ENCODE results near the gene BCO2. TPM values are rescaled to one million over a fixed set of nuclear protein-coding genes. Genes with fewer than 3 reads are reported as not detected.

Gene BCO2
- total RNA-seq, 2 donors from 2014 or later, result 1.4 to 4.5 TPM

GRCh38 chr11:112228706-112229105 lies 53.4 kb downstream of the BCO2 start:
- no peak overlapping the region for H3K4me3 Mint-ChIP-seq
- no peak overlapping the region for H3K27ac Mint-ChIP-seq
- H3K27me3 Mint-ChIP-seq, result no peaks in the 10 kb centered on the region
- ATAC-seq (no peak), DNase-seq (ENCODE audit: low spot score) (no peak)
- no peaks in the 10 kb centered on the region for H3K9me3 Mint-ChIP-seq
- peaks cover 18% of the 10 kb centered on the region for H3K36me3 Mint-ChIP-seq
- H3K4me1 Mint-ChIP-seq (ENCODE audit: low read depth in 2 of 2), result peaks cover 15 to 31% of the 10 kb centered on the region in 2 donors

GRCh38 chr11:112229159-112229558 lies 53.8 kb downstream of the BCO2 start:
- no peak overlapping the region for H3K27ac Mint-ChIP-seq
- H3K4me1 Mint-ChIP-seq (ENCODE audit: low read depth in 2 of 2), result peaks cover 15 to 31% of the 10 kb centered on the region in 2 donors
- H3K36me3 Mint-ChIP-seq, result peaks cover 18% of the 10 kb centered on the region
- DNase-seq (ENCODE audit: low spot score) (no peak), ATAC-seq (no peak)
- H3K9me3 Mint-ChIP-seq, result no peaks in the 10 kb centered on the region
- no peaks in the 10 kb centered on the region for H3K27me3 Mint-ChIP-seq
- no peak overlapping the region for H3K4me3 Mint-ChIP-seq

DNA sequence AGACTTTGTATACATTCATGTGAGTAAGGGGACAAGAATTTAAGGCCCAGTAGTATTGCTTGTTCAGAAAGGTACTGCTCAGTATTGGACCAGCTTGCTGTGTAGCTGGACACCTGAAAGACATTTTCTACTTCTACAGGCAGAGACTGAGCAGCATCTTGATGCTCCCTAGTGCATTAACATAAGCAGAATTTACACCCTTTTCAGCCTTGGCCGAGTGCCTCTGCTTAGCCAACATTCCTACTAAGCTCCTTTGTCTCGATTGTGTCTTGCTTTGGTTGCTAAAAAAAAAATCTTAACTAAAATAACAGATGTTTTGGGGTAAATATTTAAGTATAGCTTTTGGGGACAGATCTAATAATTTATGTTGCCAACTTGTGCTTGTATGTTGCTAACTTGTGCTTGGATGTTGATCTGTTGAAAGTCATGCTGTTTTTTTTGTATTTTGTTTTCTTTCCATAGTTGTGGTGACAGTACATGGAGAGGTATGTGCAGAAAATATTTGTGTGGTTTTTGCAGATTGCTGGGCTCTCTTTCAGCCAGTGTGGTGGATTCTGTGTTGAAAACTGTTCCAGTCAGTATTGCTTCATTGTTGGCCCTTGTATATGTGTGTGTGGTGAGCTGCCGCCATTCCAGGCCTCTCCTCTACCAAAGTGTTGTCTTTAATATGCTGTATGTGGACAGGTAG lies 54.6 kb downstream of the BCO2 start:
- ATAC-seq (no peak), DNase-seq (ENCODE audit: low spot score) (no peak)
- Mint-ChIP-seq H3K36me3 (peaks cover 18% of the 10 kb centered on the region), H3K27me3 (no peaks in the 10 kb centered on the region), H3K27ac (no peak overlapping the region), H3K4me1 (ENCODE audit: low read depth in 2 of 2) (peaks cover 15 to 25% of the 10 kb centered on the region in 2 donors), H3K4me3 (no peak overlapping the region), H3K9me3 (no peaks in the 10 kb centered on the region)

DNA sequence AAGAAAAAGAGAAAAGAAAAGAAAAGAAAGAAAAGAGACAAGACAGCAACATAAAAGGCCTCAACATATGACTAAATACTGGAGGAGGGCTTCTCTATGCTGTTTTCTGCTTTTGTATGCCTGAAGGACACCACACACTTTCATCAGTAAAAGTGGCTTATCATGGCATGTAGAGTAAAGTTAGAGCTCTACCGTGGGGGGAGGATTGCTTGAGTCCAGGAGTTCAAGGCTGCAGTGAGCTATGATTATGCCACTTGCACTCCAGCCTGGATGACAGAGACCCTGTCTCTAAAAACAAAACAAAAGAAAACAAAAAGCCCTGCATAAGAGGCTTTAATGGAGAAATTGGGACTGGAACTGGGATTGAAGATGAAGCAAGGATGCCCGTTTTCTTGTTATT lies 56.6 kb downstream of the BCO2 start:
- Mint-ChIP-seq H3K4me1 (ENCODE audit: low read depth in 2 of 2) (peaks cover 15 to 19% of the 10 kb centered on the region in 2 donors), H3K9me3 (no peaks in the 10 kb centered on the region), H3K36me3 (peaks cover 34% of the 10 kb centered on the region), H3K4me3 (no peak overlapping the region), H3K27me3 (no peaks in the 10 kb centered on the region), H3K27ac (no peak overlapping the region)
- no peak for ATAC-seq
- DNase-seq (ENCODE audit: low spot score), result no peak

GRCh38 chr11:112235750-112236390 lies 60.6 kb downstream of the BCO2 start:
- Mint-ChIP-seq H3K9me3 (no peaks in the 10 kb centered on the region), H3K27me3 (no peaks in the 10 kb centered on the region)

DNA sequence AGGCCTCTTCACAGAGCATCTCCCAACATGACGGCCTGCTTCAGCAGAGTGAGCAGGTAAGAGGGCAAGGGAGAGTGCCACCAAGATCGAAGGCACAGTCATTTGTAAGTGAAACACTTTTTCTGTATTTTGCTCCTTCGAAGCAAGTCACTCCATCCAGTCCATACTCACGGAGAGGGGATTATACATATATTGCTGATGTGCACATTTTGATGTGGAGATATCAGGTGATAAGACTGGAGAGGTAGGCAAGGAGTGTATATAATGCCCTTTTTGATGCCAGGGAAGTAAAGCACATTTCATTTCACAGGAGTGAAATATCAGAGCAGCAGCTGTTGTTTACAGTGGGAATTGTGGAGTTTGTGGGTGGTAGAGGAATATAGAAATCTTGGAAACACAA lies 62.1 kb downstream of the BCO2 start:
- Mint-ChIP-seq H3K27ac (no peak overlapping the region), H3K36me3 (peaks cover 30% of the 10 kb centered on the region), H3K4me1 (ENCODE audit: low read depth in 2 of 2) (no peaks in the 10 kb centered on the region), H3K27me3 (no peaks in the 10 kb centered on the region), H3K4me3 (no peak overlapping the region), H3K9me3 (no peaks in the 10 kb centered on the region)
- ATAC-seq, result no peak
- DNase-seq (ENCODE audit: low spot score), result no peak

More at GRCh38 chr11:112235750-112236390, 60.6 kb downstream of the BCO2 start:
- peaks cover 0 to 3% of the 10 kb centered on the region in 2 donors for H3K4me1 Mint-ChIP-seq (ENCODE audit: low read depth in 2 of 2)
- DNase-seq (ENCODE audit: low spot score), result no peak
- peaks cover 29% of the 10 kb centered on the region for H3K36me3 Mint-ChIP-seq
- ATAC-seq, result no peak
- H3K4me3 Mint-ChIP-seq, result no peak overlapping the region
- H3K27ac Mint-ChIP-seq, result no peak overlapping the region

DNA sequence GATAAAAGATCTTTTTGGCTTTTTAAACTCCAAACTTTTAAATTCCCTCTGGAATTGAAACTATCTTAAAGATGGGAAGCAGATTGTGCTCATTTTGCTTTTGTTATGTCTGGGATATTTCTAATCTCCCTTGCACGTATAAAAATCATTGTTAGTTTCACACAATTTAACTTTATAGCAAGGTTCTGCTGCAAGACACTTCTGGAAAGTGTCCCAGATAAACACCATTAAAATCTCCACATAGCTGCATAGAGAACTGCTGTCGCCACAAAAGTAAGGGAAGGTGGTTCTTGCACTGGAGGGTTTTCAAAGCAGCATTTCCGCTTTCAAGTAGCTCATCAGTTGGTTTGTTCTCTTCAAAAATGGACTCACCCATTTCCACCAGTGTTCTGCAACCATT lies 62.7 kb downstream of the BCO2 start:
- ATAC-seq (no peak), DNase-seq (ENCODE audit: low spot score) (no peak)
- H3K4me1 Mint-ChIP-seq (ENCODE audit: low read depth in 2 of 2), result no peaks in the 10 kb centered on the region
- H3K9me3 Mint-ChIP-seq, result no peaks in the 10 kb centered on the region
- no peak overlapping the region for H3K27ac Mint-ChIP-seq
- no peak overlapping the region for H3K4me3 Mint-ChIP-seq
- H3K27me3 Mint-ChIP-seq, result no peaks in the 10 kb centered on the region
- H3K36me3 Mint-ChIP-seq, result peaks cover 36% of the 10 kb centered on the region

DNA sequence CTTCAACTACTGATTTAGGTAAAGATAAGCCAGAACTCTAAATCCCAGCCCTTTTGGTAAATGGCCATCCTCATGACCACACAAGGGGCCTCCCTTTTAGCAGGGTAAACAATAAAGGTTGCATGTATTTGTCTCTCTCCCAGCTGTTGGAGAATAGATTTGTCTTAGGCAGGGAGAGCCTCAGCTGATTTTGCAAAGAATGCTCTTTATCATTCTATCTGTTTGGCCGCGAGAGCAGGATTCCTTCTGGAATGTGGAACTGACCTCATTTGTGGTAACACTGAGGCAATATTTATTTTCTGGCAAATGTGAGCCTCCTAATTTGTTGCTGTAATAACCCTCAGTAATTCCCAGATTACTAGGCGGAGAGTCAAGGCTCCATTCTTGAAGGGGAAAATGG lies 66.2 kb downstream of the BCO2 start:
- peaks cover 35% of the 10 kb centered on the region for H3K36me3 Mint-ChIP-seq
- no peaks in the 10 kb centered on the region for H3K4me1 Mint-ChIP-seq (ENCODE audit: low read depth in 2 of 2)
- no peak overlapping the region for H3K27ac Mint-ChIP-seq

GRCh38 chr11:112247201-112247600 lies 71.9 kb downstream of the BCO2 start:
- no peak for ATAC-seq
- H3K4me3 Mint-ChIP-seq, result no peak overlapping the region
- DNase-seq (ENCODE audit: low spot score), result no peak
- no peaks in the 10 kb centered on the region for H3K27me3 Mint-ChIP-seq
- no peak overlapping the region for H3K27ac Mint-ChIP-seq
- H3K9me3 Mint-ChIP-seq, result no peaks in the 10 kb centered on the region
- peaks cover 17% of the 10 kb centered on the region for H3K36me3 Mint-ChIP-seq
- no peaks in the 10 kb centered on the region for H3K4me1 Mint-ChIP-seq (ENCODE audit: low read depth in 2 of 2)

More for the DNA sequence above, 66.2 kb downstream of the BCO2 start:
- DNase-seq (ENCODE audit: low spot score) (no peak), ATAC-seq (no peak)
- H3K27me3 Mint-ChIP-seq, result no peaks in the 10 kb centered on the region
- H3K9me3 Mint-ChIP-seq, result no peaks in the 10 kb centered on the region
- H3K4me3 Mint-ChIP-seq, result no peak overlapping the region

DNA sequence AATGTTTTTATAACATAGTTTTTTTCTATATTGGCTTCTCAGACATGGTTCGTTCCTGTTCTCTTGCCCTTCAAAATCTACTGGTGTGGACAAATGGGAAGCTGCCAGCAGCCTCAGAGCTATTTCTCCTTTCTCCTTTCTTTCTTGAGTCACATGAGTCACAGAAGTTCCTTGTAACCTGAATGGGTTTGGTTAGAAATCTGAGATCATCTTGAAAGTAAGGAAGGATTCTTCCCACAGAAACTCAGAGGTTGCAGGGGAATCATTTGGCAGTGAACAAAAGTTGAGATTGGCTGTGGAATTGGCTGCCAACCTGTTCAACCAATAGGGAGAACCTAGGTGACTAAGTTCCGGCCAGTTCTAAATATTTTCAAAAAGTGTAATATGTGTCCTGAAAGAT lies 72.9 kb downstream of the BCO2 start:
- no peak for ATAC-seq
- no peak overlapping the region for H3K27ac Mint-ChIP-seq
- H3K9me3 Mint-ChIP-seq, result no peaks in the 10 kb centered on the region
- H3K36me3 Mint-ChIP-seq, result peaks cover 10% of the 10 kb centered on the region
- H3K4me1 Mint-ChIP-seq (ENCODE audit: low read depth in 2 of 2), result no peaks in the 10 kb centered on the region
- DNase-seq (ENCODE audit: low spot score), result no peak
- no peak overlapping the region for H3K4me3 Mint-ChIP-seq
- no peaks in the 10 kb centered on the region for H3K27me3 Mint-ChIP-seq

DNA sequence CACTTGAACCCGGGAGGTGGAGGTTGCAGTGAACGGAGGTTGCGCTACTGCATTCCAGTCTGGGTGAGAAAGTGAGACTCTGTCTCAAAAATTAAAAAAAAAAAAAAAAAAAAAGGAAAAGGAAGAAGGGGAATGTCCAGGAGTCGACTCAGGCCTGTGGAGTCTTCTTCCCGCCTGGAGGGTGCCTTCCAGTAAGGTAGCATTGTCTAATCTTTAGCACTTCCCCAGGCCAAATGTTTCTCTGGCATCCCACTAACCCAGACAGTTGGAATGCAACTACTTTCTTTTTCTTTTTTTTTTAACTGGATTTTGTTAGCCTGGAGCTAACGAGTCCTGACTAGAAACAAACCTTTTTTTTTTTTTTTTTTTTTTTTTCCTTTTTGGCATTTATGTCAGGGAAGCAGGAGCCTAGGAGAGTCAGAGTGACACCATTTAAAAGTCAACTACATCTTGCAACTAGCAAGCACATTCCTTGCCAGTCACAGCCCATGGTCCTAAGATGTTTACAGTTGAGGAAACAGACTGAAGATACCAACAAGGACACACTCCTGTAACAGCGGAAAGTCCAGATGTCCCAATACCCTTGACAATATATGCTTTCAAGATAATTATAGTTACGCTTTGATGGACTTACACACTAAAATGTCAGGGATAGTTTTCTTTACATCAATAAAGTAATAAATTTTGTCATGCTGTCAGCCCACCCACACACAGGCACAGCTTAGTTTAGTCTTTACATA lies 74.7 kb downstream of the BCO2 start:
- DNase-seq (ENCODE audit: low spot score) (no peak), ATAC-seq (no peak)
- Mint-ChIP-seq H3K4me1 (ENCODE audit: low read depth in 2 of 2) (no peaks in the 10 kb centered on the region), H3K27me3 (no peaks in the 10 kb centered on the region), H3K27ac (no peak overlapping the region), H3K4me3 (no peak overlapping the region), H3K36me3 (no peaks in the 10 kb centered on the region), H3K9me3 (no peaks in the 10 kb centered on the region)

- Mint-ChIP-seq H3K27me3 (no peaks in the 10 kb centered on the region), H3K4me1 (ENCODE audit: low read depth in 2 of 2) (no peaks in the 10 kb centered on the region), H3K27ac (no peak overlapping the region), H3K36me3 (no peaks in the 10 kb centered on the region), H3K4me3 (no peak overlapping the region), H3K9me3 (no peaks in the 10 kb centered on the region)
- DNase-seq (ENCODE audit: low spot score) (no peak), ATAC-seq (no peak)
Measured at GRCh38 chr11:112253605-112254242, 78.4 kb downstream of the BCO2 start.

GRCh38 chr11:112255067-112255720 lies 79.9 kb downstream of the BCO2 start:
- DNase-seq (ENCODE audit: low spot score) (no peak), ATAC-seq (peak in 1 of 2 donors; percentile 21)
- H3K4me1 Mint-ChIP-seq (ENCODE audit: low read depth in 2 of 2), result no peaks in the 10 kb centered on the region
- no peaks in the 10 kb centered on the region for H3K27me3 Mint-ChIP-seq
- H3K9me3 Mint-ChIP-seq, result no peaks in the 10 kb centered on the region
- H3K36me3 Mint-ChIP-seq, result no peaks in the 10 kb centered on the region
- H3K4me3 Mint-ChIP-seq, result no peak overlapping the region
- H3K27ac Mint-ChIP-seq, result no peak overlapping the region
